K562 (cell line): Measurements from ENCODE around the gene DNAH8. TPM values are rescaled to one million over a fixed set of nuclear protein-coding genes. Genes with fewer than 3 reads are reported as not detected.

Experiments
- BACH1 ChIP-seq: fragments of 200-800 bp; sonication (Bioruptor generic); IDR thresholded peaks from 2 replicates; pipeline ENCODE4 v1.6.1; 2016; ENCODE audit warnings: missing genetic modification characterization, missing compliant biosample characterization
- CAMTA2 ChIP-seq: fragments of 250-450 bp; sonication (Bioruptor Pico); conservative IDR thresholded peaks from 2 replicates; pipeline ENCODE4 v1.5.1; 2022
- HDAC6 ChIP-seq: IDR thresholded peaks from 2 replicates; pipeline ENCODE4 v1.6.1; 2012; ENCODE audit warnings: low read depth, mild to moderate bottlenecking, control low read depth, inconsistent platforms, low read length, moderate library complexity
- HEY1 ChIP-seq: fragments of 250-450 bp; sonication (Bioruptor Pico); IDR thresholded peaks from 2 replicates; pipeline ENCODE4 v1.5.0; 2020; ENCODE audit warnings: mild to moderate bottlenecking, moderate library complexity, borderline replicate concordance
- MYBL2 ChIP-seq, 2 experiments: fragments of 450-650 bp in 1 of 2; sonication (generic) in 1 of 2; formaldehyde crosslinking in 1 of 2; IDR thresholded peaks; 2 replicates each; pipeline versions ENCODE4 v1.6.1 to v1.8.1; 2017 to 2022; ENCODE audit warnings: borderline replicate concordance in 1 of 2, inconsistent platforms in 1 of 2, low read depth in 1 of 2, mild to moderate bottlenecking in 1 of 2, missing genetic modification reagents in 1 of 2, moderate library complexity in 1 of 2
- PHF20 ChIP-seq: fragments of 450-650 bp; IDR thresholded peaks from 2 replicates; pipeline ENCODE4 v1.6.1; 2018; ENCODE audit not compliant: partially characterized antibody
- SFPQ ChIP-seq: fragments of 200-400 bp; formaldehyde crosslinking; IDR thresholded peaks from 2 replicates; pipeline ENCODE4 v1.6.1; 2017; ENCODE audit warnings: mild to moderate bottlenecking, low read depth, low read length, moderate library complexity
- SNRNP70 ChIP-seq: fragments of 200-400 bp; formaldehyde crosslinking; optimal IDR thresholded peaks from 2 replicates; pipeline ENCODE3; 2017; ENCODE audit warnings: low read depth, low read length
- YY1 ChIP-seq, 3 experiments: IDR thresholded peaks; 2 replicates each; pipeline ENCODE4 v1.6.1; 2011; ENCODE audit warnings: low read length in 2 of 3, mild to moderate bottlenecking in 2 of 3, moderate library complexity in 2 of 3, borderline replicate concordance in 1 of 3, control low read depth in 1 of 3, low read depth in 1 of 3; ENCODE audit not compliant: insufficient read depth in 3 of 3, insufficient replicate concordance in 2 of 3, control insufficient read depth in 1 of 3, insufficient read length in 1 of 3; ENCODE audit errors: extremely low read depth in 1 of 3
- ZNF518B ChIP-seq: fragments of 250-450 bp; sonication (Bioruptor Pico); IDR thresholded peaks from 2 replicates; pipeline ENCODE4 v1.5.0; 2021; ENCODE audit warnings: mild to moderate bottlenecking, moderate library complexity
- polyA plus RNA-seq, 8 experiments: library from polyadenylated mRNA; depleted of rRNA in 4 of 8; stranded (reverse) in 5 of 8; unstranded in 3 of 8; fragments of >200 nt; fragmentation: Nextera tagmentation in 2 of 8; fragmentation: Illumina TruSeq in 1 of 8; extraction: Ambion mirVana in 2 of 8; extraction: Trizol in 1 of 8; gene quantifications; 2 replicates each; pipeline versions ENCODE4 v1.2.1 to v1.2.3, GENCODE V29; 2011 to 2014; ENCODE audit warnings: inconsistent platforms in 1 of 8, missing spikeins in 1 of 8
- total RNA-seq, 7 experiments: library from RNA; depleted of rRNA in 6 of 7; stranded (reverse); fragments of >200 nt in 6 of 7; fragmentation: Illumina TruSeq in 2 of 7; extraction: Trizol in 2 of 7; gene quantifications; 2 replicates each; pipeline versions ENCODE4 v1.2.1 to v1.2.3, GENCODE V29; 2011 to 2021; ENCODE audit warnings: low replicate concordance in 1 of 7
- TF ChIP-seq, protein P1 (sequence below), 3 experiments: fragments of 200-800 bp in 1 of 3; sonication (Bioruptor generic) in 1 of 3; sonication (generic) in 1 of 3; formaldehyde crosslinking in 1 of 3; IDR thresholded peaks; 2 replicates each; pipeline versions ENCODE4 v1.6.1 to v1.8.0; 2016 to 2022; ENCODE audit warnings: mild to moderate bottlenecking in 2 of 3, missing compliant biosample characterization in 2 of 3, missing genetic modification characterization in 2 of 3, missing genetic modification reagents in 1 of 3
- TF ChIP-seq, protein P2 (sequence below): fragments of 250-450 bp; sonication (Bioruptor Pico); IDR thresholded peaks from 2 replicates; pipeline ENCODE4 v1.4.0; 2020

The DNAH8 gene
- total and polyA plus RNA-seq, 9 of the 15 experiments (the other 6 are each of a cell fraction or from before 2014, with no cell fraction given): 1.2 to 4.2 (median 2.9) TPM

DNA sequence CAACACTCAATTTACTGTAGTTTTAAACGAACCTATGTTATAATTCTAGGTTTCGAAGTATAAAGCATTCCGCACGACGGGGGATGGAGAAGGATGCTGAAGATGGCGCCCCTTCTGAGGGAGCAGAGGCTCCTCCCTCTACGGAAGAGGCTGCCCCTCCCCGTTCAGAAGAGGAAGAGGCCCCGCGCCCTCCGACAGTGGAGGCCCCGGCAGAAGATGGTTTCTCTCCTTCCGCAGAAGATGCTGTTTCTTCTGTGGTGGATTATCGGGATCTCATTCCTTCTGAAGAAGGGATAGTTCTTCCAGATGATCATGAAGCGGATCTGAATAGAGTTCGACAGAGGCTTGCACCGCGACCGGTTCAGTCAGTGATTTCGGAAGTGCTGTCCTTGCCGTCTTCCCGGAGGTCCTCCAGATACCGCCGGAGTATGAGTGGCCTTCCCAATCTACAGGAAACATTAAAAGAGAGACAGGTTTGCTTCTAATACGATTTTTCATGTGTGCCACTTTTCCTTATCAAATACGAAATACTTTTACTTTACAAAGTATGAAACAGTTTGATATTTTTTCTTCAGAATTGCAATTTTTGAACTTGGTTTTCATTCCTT, 7.7 kb downstream of the DNAH8 start (continued):
- TF ChIP-seq, protein P1, sequence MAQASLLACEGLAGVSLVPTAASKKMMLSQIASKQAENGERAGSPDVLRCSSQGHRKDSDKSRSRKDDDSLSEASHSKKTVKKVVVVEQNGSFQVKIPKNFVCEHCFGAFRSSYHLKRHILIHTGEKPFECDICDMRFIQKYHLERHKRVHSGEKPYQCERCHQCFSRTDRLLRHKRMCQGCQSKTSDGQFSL (CRISPR knock-in tag; IDR thresholded peaks at IDR 0.05): no peak
- TF ChIP-seq, protein P1 (tag; IDR thresholded peaks at IDR 0.05): peak in 1 of 2 experiments; percentile 40; a peak in 1 of 4 replicates
- TF ChIP-seq YY1 (IDR thresholded peaks at IDR 0.05; ENCODE audit: borderline replicate concordance in 1 of 3, control insufficient read depth in 1 of 3, extremely low read depth in 1 of 3, insufficient read depth in 3 of 3, insufficient read length in 1 of 3, insufficient replicate concordance in 2 of 3, low read depth in 1 of 3, low read length in 2 of 3) (peak; percentile 34 to 91 (median 79)), MYBL2 (IDR thresholded peaks at IDR 0.05; ENCODE audit: low read depth) (no peak), MYBL2 (CRISPR knock-in tag; IDR thresholded peaks at IDR 0.05; ENCODE audit: borderline replicate concordance) (no peak), SNRNP70 (no peak), PHF20 (peak; percentile 89), SFPQ (no peak), HEY1 (CRISPR knock-in tag) (no peak), ZNF518B (no peak), CAMTA2 (no peak), HDAC6 (no peak), BACH1 (tag) (no peak)
- TF ChIP-seq, protein P2, sequence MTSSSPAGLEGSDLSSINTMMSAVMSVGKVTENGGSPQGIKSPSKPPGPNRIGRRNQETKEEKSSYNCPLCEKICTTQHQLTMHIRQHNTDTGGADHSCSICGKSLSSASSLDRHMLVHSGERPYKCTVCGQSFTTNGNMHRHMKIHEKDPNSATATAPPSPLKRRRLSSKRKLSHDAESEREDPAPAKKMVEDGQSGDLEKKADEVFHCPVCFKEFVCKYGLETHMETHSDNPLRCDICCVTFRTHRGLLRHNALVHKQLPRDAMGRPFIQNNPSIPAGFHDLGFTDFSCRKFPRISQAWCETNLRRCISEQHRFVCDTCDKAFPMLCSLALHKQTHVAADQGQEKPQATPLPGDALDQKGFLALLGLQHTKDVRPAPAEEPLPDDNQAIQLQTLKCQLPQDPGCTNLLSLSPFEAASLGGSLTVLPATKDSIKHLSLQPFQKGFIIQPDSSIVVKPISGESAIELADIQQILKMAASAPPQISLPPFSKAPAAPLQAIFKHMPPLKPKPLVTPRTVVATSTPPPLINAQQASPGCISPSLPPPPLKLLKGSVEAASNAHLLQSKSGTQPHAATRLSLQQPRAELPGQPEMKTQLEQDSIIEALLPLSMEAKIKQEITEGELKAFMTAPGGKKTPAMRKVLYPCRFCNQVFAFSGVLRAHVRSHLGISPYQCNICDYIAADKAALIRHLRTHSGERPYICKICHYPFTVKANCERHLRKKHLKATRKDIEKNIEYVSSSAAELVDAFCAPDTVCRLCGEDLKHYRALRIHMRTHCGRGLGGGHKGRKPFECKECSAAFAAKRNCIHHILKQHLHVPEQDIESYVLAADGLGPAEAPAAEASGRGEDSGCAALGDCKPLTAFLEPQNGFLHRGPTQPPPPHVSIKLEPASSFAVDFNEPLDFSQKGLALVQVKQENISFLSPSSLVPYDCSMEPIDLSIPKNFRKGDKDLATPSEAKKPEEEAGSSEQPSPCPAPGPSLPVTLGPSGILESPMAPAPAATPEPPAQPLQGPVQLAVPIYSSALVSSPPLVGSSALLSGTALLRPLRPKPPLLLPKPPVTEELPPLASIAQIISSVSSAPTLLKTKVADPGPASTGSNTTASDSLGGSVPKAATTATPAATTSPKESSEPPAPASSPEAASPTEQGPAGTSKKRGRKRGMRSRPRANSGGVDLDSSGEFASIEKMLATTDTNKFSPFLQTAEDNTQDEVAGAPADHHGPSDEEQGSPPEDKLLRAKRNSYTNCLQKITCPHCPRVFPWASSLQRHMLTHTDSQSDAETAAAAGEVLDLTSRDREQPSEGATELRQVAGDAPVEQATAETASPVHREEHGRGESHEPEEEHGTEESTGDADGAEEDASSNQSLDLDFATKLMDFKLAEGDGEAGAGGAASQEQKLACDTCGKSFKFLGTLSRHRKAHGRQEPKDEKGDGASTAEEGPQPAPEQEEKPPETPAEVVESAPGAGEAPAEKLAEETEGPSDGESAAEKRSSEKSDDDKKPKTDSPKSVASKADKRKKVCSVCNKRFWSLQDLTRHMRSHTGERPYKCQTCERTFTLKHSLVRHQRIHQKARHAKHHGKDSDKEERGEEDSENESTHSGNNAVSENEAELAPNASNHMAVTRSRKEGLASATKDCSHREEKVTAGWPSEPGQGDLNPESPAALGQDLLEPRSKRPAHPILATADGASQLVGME (CRISPR knock-in tag): peak; percentile 51; the same call in 1 of the 2 replicates
